ENCODE results near the gene MAP7D3.

DNA sequence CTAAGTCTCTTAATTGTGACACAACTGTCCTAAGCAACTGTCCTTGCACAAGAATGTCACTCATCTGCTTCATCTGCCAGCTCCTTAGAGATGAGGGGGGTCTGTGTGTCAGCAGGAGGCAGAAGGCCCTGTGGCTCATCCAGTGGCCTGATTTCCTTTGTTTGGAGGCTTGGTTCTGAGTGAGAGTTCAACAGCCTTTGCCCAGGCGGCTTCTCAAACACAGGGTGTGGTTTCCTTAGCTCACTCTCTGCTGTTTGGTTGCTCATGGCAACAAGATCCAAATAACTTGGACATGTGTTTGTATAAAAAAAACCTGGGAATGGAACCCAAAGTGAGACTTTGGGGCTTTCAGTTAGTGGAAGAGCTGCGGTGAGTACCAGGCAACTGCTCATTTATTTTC is 46.6 kb downstream of the MAP7D3 start:
- TF ChIP-seq TAF1 (IDR thresholded peaks at IDR 0.05; ENCODE audit: borderline replicate concordance, low read depth, low read length) (no peak), POLR2A (IDR thresholded peaks at IDR 0.05; ENCODE audit: low read depth, low read length) (no peak)
